HCT116 (cell line): ENCODE results near the gene POLE3. TPM values are rescaled to one million over a fixed set of nuclear protein-coding genes. Genes with fewer than 3 reads are reported as not detected.
"Not testable (repeated sequence)": the region's sequence is repeated elsewhere in the genome, so short reads cannot be mapped to it uniquely, and the experiment has no call there.

Source experiments
- ATAC-seq: fragments of 200-7000 bp; cut with Tn5 transposase; 2 replicates; pipeline ENCODE4 v1.9.1; 2020; ENCODE audit warnings: mild to moderate bottlenecking, moderate library complexity
- BruUV-seq: library from RNA; stranded (reverse); fragments of 400-500 nt; replicated peaks from 2 replicates; lab custom pipeline; 2021; lab: Mats Ljungman, UMichigan
- CTCF ChIA-PET: fragments of 300-600 bp; sonication (Branson Sonifier 250); formaldehyde crosslinking; loops from one replicate; lab custom pipeline; 2021; ENCODE audit warnings: antibody characterized with exemption; lab: Charles Lee
- POLR2A ChIA-PET: fragments of 300-600, 350-600 bp; sonication (Branson Sonifier 250); formaldehyde crosslinking; loops from one replicate; lab custom pipeline; 2021; ENCODE audit warnings: antibody characterized with exemption; lab: Charles Lee
- RAD21 ChIA-PET, 2 experiments: fragments of 300-600 bp; sonication (Branson Sonifier 250); formaldehyde crosslinking; loops; one replicate each; lab custom pipeline; 2023; ENCODE audit warnings: low total read pairs in 2 of 2; ENCODE audit not compliant: uncharacterized antibody in 2 of 2, unreplicated experiment in 2 of 2, low non-redundant PET in 1 of 2; lab: Charles Lee
- DNase-seq: peaks from one replicate; pipeline ENCODE4 v3.0.0-alpha.2; 2010; ENCODE audit warnings: low read depth, low spot score
- H2AFZ ChIP-seq: fragments of 200-600 bp; shearing (Covaris generic), sonication (generic); 2 replicates; pipeline ENCODE4 v1.6.1; 2017; ENCODE audit warnings: low read depth, mixed run types, mixed read lengths, antibody characterized with exemption, low read length; ENCODE audit not compliant: poor library complexity, severe bottlenecking
- H3K27ac ChIP-seq: 2 replicates; pipeline ENCODE4 v1.5.1; 2012; ENCODE audit warnings: low read depth, low read length
- H3K27me3 ChIP-seq: fragments of 200-600 bp; sonication (generic); 2 replicates; pipeline ENCODE4 v1.6.1; 2016; ENCODE audit warnings: mixed run types, low read length, mixed read lengths; ENCODE audit not compliant: insufficient read depth
- H3K36me3 ChIP-seq, 2 experiments: fragments of 200-500 bp in 1 of 2; fragments of 200-600 bp in 1 of 2; sonication (Bioruptor generic) in 1 of 2; sonication (generic) in 1 of 2; 2 replicates each; pipeline versions ENCODE4 v1.5.1 to v1.6.1; 2014 to 2016; ENCODE audit warnings: low read length in 2 of 2, inconsistent platforms in 1 of 2, mixed read lengths in 1 of 2, mixed run types in 1 of 2; ENCODE audit not compliant: insufficient read depth in 2 of 2, control insufficient read depth in 1 of 2
- H3K4me1 ChIP-seq, 2 experiments: fragments of 200-600 bp in 1 of 2; sonication (generic) in 1 of 2; 2 replicates each; pipeline versions ENCODE4 v1.5.1 to v1.6.1; 2012 to 2017; ENCODE audit warnings: low read length in 2 of 2, inconsistent platforms in 1 of 2, mild to moderate bottlenecking in 1 of 2, mixed read lengths in 1 of 2, mixed run types in 1 of 2, moderate library complexity in 1 of 2; ENCODE audit not compliant: insufficient read depth in 2 of 2, control insufficient read depth in 1 of 2
- H3K4me2 ChIP-seq: fragments of 200-600 bp; sonication (generic); 2 replicates; pipeline ENCODE4 v1.6.1; 2017; ENCODE audit warnings: mixed run types, low read length, mixed read lengths
- H3K4me3 ChIP-seq, 2 experiments: fragments of 200-600 bp in 1 of 2; sonication (generic) in 1 of 2; replicated peaks in 1 of 2; 2 replicates each; pipeline ENCODE4 v1.5.1; 2011 to 2016; ENCODE audit warnings: low read length in 2 of 2, control low read depth in 1 of 2, low read depth in 1 of 2, mild to moderate bottlenecking in 1 of 2, mixed read lengths in 1 of 2, mixed run types in 1 of 2
- H3K79me2 ChIP-seq: fragments of 200-600 bp; sonication (generic); 2 replicates; pipeline ENCODE4 v1.6.1; 2017; ENCODE audit warnings: mild to moderate bottlenecking, mixed run types, low read length, moderate library complexity, mixed read lengths; ENCODE audit not compliant: insufficient read depth
- H3K9ac ChIP-seq: fragments of 200-600 bp; sonication (generic); 2 replicates; pipeline ENCODE4 v1.6.1; 2016; ENCODE audit warnings: low read length, mixed read lengths
- H3K9me2 ChIP-seq: fragments of 200-600 bp; sonication (generic), shearing (Covaris generic); 2 replicates; pipeline ENCODE4 v1.6.1; 2017; ENCODE audit warnings: mixed run types, mild to moderate bottlenecking, moderate library complexity; ENCODE audit not compliant: insufficient read depth
- H3K9me3 ChIP-seq, 2 experiments: fragments of 200-500 bp in 1 of 2; fragments of 200-600 bp in 1 of 2; sonication (Bioruptor generic) in 1 of 2; sonication (generic) in 1 of 2; 2 replicates each; pipeline ENCODE4 v1.6.1; 2014 to 2017; ENCODE audit warnings: low read length in 2 of 2, mixed read lengths in 2 of 2, inconsistent platforms in 1 of 2, low read depth in 1 of 2, mild to moderate bottlenecking in 1 of 2, mixed run types in 1 of 2, moderate library complexity in 1 of 2; ENCODE audit not compliant: control insufficient read depth in 1 of 2, insufficient read depth in 1 of 2
- H4K20me1 ChIP-seq: fragments of 200-600 bp; sonication (generic), shearing (Covaris generic); 2 replicates; pipeline ENCODE4 v1.6.1; 2017; ENCODE audit warnings: mixed run types, mild to moderate bottlenecking, moderate library complexity; ENCODE audit not compliant: insufficient read depth
- intact Hi-C: fragments of 100-400 bp; cut with micrococcal nuclease; formaldehyde crosslinking; loops from 2 replicates; pipeline ENCODE4 v1.10.0; 2022
- total RNA-seq: library from RNA; stranded (reverse); gene quantifications from one replicate; pipeline ENCODE4 v1.2.1, GENCODE V29; 2021; ENCODE audit not compliant: unreplicated experiment

The POLE3 gene
- total RNA-seq, 1 experiment from 2014 or later: 65.1 TPM

GRCh38 chr9:113379829-113380210, 30.7 kb downstream of the POLE3 start:
- H3K27ac ChIP-seq, H3K36me3 ChIP-seq, H4K20me1 ChIP-seq, BruUV-seq, intact Hi-C loops, CTCF ChIA-PET, H3K9me3 ChIP-seq, H2AFZ ChIP-seq, H3K4me2 ChIP-seq, DNase-seq, H3K4me3 ChIP-seq, ATAC-seq, RAD21 ChIA-PET, H3K27me3 ChIP-seq, H3K9me2 ChIP-seq, POLR2A ChIA-PET, H3K9ac ChIP-seq: not testable (repeated sequence)
- peaks cover 14% of the 10 kb centered on the region for H3K79me2 ChIP-seq
- peaks cover 24 to 36% of the 10 kb centered on the region in 2 experiments for H3K4me1 ChIP-seq

DNA sequence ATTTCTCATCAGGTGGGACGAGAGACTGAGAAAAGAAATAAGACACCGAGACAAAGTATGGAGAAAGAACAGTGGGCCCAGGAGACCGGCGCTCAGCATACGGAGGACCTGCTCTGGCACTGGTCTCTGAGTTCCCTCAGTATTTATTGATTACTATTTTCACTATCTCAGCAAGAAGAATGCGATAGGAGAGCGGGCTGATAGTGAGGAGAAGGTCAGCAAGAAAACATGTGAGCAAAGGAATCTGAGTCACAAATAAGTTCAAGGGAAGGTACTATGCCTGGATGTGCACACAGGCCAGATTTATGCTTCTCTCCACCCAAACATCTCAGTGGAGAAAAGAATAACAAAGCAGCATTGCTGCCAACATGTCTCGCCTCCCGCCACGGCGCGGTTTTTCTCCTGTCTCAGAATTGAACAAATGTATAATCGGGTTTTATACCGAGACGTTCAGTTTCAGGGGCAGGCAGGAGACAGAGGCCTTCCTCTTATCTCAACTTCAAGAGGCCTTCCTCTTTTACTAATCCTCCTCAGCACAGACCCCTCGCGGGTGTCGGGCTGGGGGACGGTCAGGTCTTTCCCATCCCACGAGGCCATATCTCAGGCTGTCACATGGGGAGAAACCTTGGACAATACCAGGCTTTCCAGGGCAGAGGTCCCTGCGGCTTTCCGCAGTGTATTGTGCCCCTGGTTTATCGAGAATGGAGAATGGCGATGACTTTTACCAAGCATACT, 31.2 kb downstream of the POLE3 start:
- DNase-seq, intact Hi-C loops, H3K36me3 ChIP-seq, CTCF ChIA-PET, ATAC-seq, BruUV-seq, H4K20me1 ChIP-seq, RAD21 ChIA-PET, H3K9me2 ChIP-seq, POLR2A ChIA-PET, H3K9ac ChIP-seq, H3K9me3 ChIP-seq, H3K4me2 ChIP-seq, H3K4me3 ChIP-seq, H3K27ac ChIP-seq, H3K27me3 ChIP-seq, H2AFZ ChIP-seq: not testable (repeated sequence)
- peaks cover 24 to 36% of the 10 kb centered on the region in 2 experiments for H3K4me1 ChIP-seq
- peaks cover 14% of the 10 kb centered on the region for H3K79me2 ChIP-seq
